Sigmoid colon (tissue), 7 donors: Measurements from ENCODE around the gene EHD2. TPM values are rescaled to one million over a fixed set of nuclear protein-coding genes. Genes with fewer than 3 reads are reported as not detected.
"Not testable (repeated sequence)": the region's sequence is repeated elsewhere in the genome, so short reads cannot be mapped to it uniquely, and the experiment has no call there.

ENCODE experiments used
- DNase-seq: peaks from one replicate; pipeline ENCODE4 v3.0.0-alpha.2; 2019
- H3K27ac ChIP-seq, 4 donors: fragments of 200-600 bp; sonication (generic); one replicate each; pipeline ENCODE4 v1.5.1; 2016 to 2019; ENCODE audit warnings: mild to moderate bottlenecking in 1 of 4
- H3K27me3 ChIP-seq, 3 donors: fragments of 200-600 bp; sonication (generic); one replicate each; pipeline ENCODE4 v1.5.1; 2019; ENCODE audit warnings: mild to moderate bottlenecking in 1 of 3
- H3K36me3 ChIP-seq, 4 donors: fragments of 200-600 bp; sonication (generic); one replicate each; pipeline ENCODE4 v1.5.1; 2016 to 2019
- H3K4me1 ChIP-seq, 4 donors: fragments of 200-600 bp; sonication (generic); one replicate each; pipeline ENCODE4 v1.5.1; 2017 to 2019
- H3K4me3 ChIP-seq, 4 donors: fragments of 200-600 bp; sonication (generic); one replicate each; pipeline ENCODE4 v1.5.1; 2017 to 2019; ENCODE audit warnings: mild to moderate bottlenecking in 2 of 4, moderate library complexity in 1 of 4
- H3K9me3 ChIP-seq, 4 donors: fragments of 200-600 bp in 3 of 4; sonication (generic) in 3 of 4; one replicate each; pipeline versions ENCODE4 v1.5.1 to v1.6.1; 2013 to 2019
- CTCF ChIP-seq, 4 experiments: fragments of 450-650 bp in 3 of 4; fragments of 200-600 bp in 1 of 4; IDR thresholded peaks; one replicate each; pipeline ENCODE4 v1.5.1; 2016 to 2019; ENCODE audit warnings: antibody characterized with exemption in 4 of 4, mild to moderate bottlenecking in 3 of 4, moderate library complexity in 2 of 4
- EP300 ChIP-seq, 4 donors: sonication (generic); formaldehyde crosslinking; IDR thresholded peaks; one replicate each; pipeline ENCODE4 v1.6.1; 2017; ENCODE audit warnings: antibody characterized with exemption in 4 of 4
- POLR2A ChIP-seq, 2 donors: fragments of 450-650 bp; IDR thresholded peaks; one replicate each; pipeline ENCODE4 v1.6.1; 2016; ENCODE audit warnings: antibody characterized with exemption in 2 of 2, mild to moderate bottlenecking in 2 of 2, moderate library complexity in 2 of 2
- POLR2AphosphoS5 ChIP-seq, 4 donors: sonication (generic); formaldehyde crosslinking; IDR thresholded peaks; one replicate each; pipeline ENCODE4 v1.6.1; 2017; ENCODE audit warnings: antibody characterized with exemption in 4 of 4
- WGBS, 2 donors: extraction: QIAGEN DNeasy Blood & Tissue Kit; methylation state at CpG; one replicate each; pipeline ENCODE4 v1.1.7; 2013; 5-methylcytosine and 5-hydroxymethylcytosine counted together
- intact Hi-C: fragments of 100-400 bp; cut with DNase I; formaldehyde crosslinking; loops from one replicate; pipeline ENCODE4 v1.15.1; 2023
- polyA plus RNA-seq, 3 donors: library from polyadenylated mRNA; stranded (reverse); fragments of 200-250 nt; gene quantifications; one replicate each; pipeline ENCODE4 v1.2.3, GENCODE V29; 2013
- total RNA-seq, 4 donors: library from RNA; depleted of rRNA; stranded (reverse); fragments of >200 nt; gene quantifications; one replicate each; pipeline ENCODE4 v1.1.0, GENCODE V29; 2016
- donor health status: healthy with polysubstance abuse.
- donor health status: Bipolar disorder and iron deficiency.
- donor health status: healthy.

Gene EHD2
- total and polyA plus RNA-seq, 7 donors, result 3.5 to 184 (median 41.8) TPM

GRCh38 chr19:47740866-47741519, 27.8 kb downstream of the EHD2 start:
- DNase-seq, result no peak
- intact Hi-C loops, result no loop called here
- peaks cover 0 to 27% (median 22%) of the 10 kb centered on the region in 4 donors for H3K4me1 ChIP-seq
- peak overlapping the region; percentile 93 to 97 (median 96) for H3K27ac ChIP-seq
- no peaks in the 10 kb centered on the region for H3K27me3 ChIP-seq
- no peaks in the 10 kb centered on the region for H3K9me3 ChIP-seq
- no peak overlapping the region for H3K4me3 ChIP-seq
- 91 to 92% methylated on average over 48 of the region's 48 CpGs for WGBS, 2 donors
- no peak for TF ChIP-seq POLR2A (IDR thresholded peaks at IDR 0.05)
- TF ChIP-seq EP300 (IDR thresholded peaks at IDR 0.05), result no peak
- no peak for TF ChIP-seq POLR2AphosphoS5 (IDR thresholded peaks at IDR 0.05)
- TF ChIP-seq CTCF (IDR thresholded peaks at IDR 0.05), result no peak
- peaks cover 0 to 58% (median 32%) of the 10 kb centered on the region in 4 donors for H3K36me3 ChIP-seq

- H3K36me3 ChIP-seq, result peaks cover 0 to 51% (median 27%) of the 10 kb centered on the region in 4 donors
- TF ChIP-seq POLR2A (IDR thresholded peaks at IDR 0.05) (no peak), EP300 (IDR thresholded peaks at IDR 0.05) (no peak), POLR2AphosphoS5 (IDR thresholded peaks at IDR 0.05) (peak in 2 of 4 donors; percentile 3 to 10), CTCF (IDR thresholded peaks at IDR 0.05) (no peak)
- intact Hi-C loops, result loop anchor here (1.0 kb wide), 1 partner anchor 10 kb away; no protein-coding TSS in a partner anchor
- H3K9me3 ChIP-seq, result no peaks in the 10 kb centered on the region
- 69 to 78% methylated on average over 15 of the region's 15 CpGs for WGBS, 2 donors
- DNase-seq, result no peak
- H3K4me1 ChIP-seq, result peaks cover 0 to 34% (median 29%) of the 10 kb centered on the region in 4 donors
- H3K4me3 ChIP-seq, result no peak overlapping the region
- peak overlapping the region; percentile 93 to 97 (median 96) for H3K27ac ChIP-seq
- no peaks in the 10 kb centered on the region for H3K27me3 ChIP-seq
Measured at GRCh38 chr19:47741544-47742140, 28.4 kb downstream of the EHD2 start.

- H3K27ac ChIP-seq, result peak overlapping the region; percentile 93 to 97 (median 96)
- H3K4me1 ChIP-seq, result peaks cover 0 to 40% (median 33%) of the 10 kb centered on the region in 4 donors
- H3K4me3 ChIP-seq, result peak overlapping the region in 3 of 4 donors; percentile 37 to 44 (median 41)
- no peak for DNase-seq
- intact Hi-C loops, result loop anchor here (1.0 kb wide), 3 partner anchors 11 to 29 kb away; partner anchors contain the start of gene EHD2
- H3K36me3 ChIP-seq, result peaks cover 0 to 51% (median 25%) of the 10 kb centered on the region in 4 donors
- 44 to 59% methylated on average over 13 of the region's 13 CpGs for WGBS, 2 donors
- no peaks in the 10 kb centered on the region for H3K9me3 ChIP-seq
- no peaks in the 10 kb centered on the region for H3K27me3 ChIP-seq
- TF ChIP-seq POLR2A (IDR thresholded peaks at IDR 0.05) (no peak), POLR2AphosphoS5 (IDR thresholded peaks at IDR 0.05) (no peak), EP300 (IDR thresholded peaks at IDR 0.05) (no peak), CTCF (IDR thresholded peaks at IDR 0.05) (no peak)
Measured at GRCh38 chr19:47742634-47743033, 29.4 kb downstream of the EHD2 start.

GRCh38 chr19:47745010-47745901, 32.0 kb downstream of the EHD2 start, which contains the start of gene NOP53:
Gene NOP53 (plus strand): TSS chr19:47745546. CDS start chr19:47745560, 14 bp downstream.
- H3K36me3 ChIP-seq, result peaks cover 15 to 50% (median 36%) of the 10 kb centered on the region in 4 donors
- peak; percentile 79 to 84 for TF ChIP-seq POLR2A (IDR thresholded peaks at IDR 0.05)
- TF ChIP-seq EP300 (IDR thresholded peaks at IDR 0.05), result peak in 1 of 4 donors; percentile 6
- no peak for TF ChIP-seq CTCF (IDR thresholded peaks at IDR 0.05)
- peak; percentile 88 to 97 (median 95) for TF ChIP-seq POLR2AphosphoS5 (IDR thresholded peaks at IDR 0.05)
- DNase-seq, result peak; percentile 99
- H3K4me1 ChIP-seq, result peaks cover 0 to 52% (median 38%) of the 10 kb centered on the region in 4 donors
- H3K27me3 ChIP-seq, result no peaks in the 10 kb centered on the region
- intact Hi-C loops, result loop anchor here (2.0 kb wide), 1 partner anchor 34 kb away; the partner anchor contains the start of gene SELENOW
- peak within 1 kb of the TSS; percentile 93 to 97 (median 96) for H3K27ac ChIP-seq
- H3K9me3 ChIP-seq, result no peaks in the 10 kb centered on the region
- peak within 1 kb of the TSS; percentile 68 to 83 (median 78) for H3K4me3 ChIP-seq
- WGBS, 2 donors, result 4 to 5% methylated on average over 53 of the region's 53 CpGs

- Histone ChIP-seq H3K4me3 (peak overlapping the region; percentile 68 to 83 (median 78)), H3K4me1 (peaks cover 0 to 52% (median 38%) of the 10 kb centered on the region in 4 donors), H3K27ac (peak overlapping the region; percentile 93 to 97 (median 96)), H3K36me3 (peaks cover 24 to 50% (median 38%) of the 10 kb centered on the region in 4 donors)
- H3K9me3 ChIP-seq, intact Hi-C loops, DNase-seq, H3K27me3 ChIP-seq: not testable (repeated sequence)
- WGBS, 2 donors, result 74 to 79% methylated on average over 17 of the region's 17 CpGs
Measured at GRCh38 chr19:47746129-47746528, 32.9 kb downstream of the EHD2 start.
